ENCODE measurements around the gene TMEM154.

The TMEM154 gene

DNA sequence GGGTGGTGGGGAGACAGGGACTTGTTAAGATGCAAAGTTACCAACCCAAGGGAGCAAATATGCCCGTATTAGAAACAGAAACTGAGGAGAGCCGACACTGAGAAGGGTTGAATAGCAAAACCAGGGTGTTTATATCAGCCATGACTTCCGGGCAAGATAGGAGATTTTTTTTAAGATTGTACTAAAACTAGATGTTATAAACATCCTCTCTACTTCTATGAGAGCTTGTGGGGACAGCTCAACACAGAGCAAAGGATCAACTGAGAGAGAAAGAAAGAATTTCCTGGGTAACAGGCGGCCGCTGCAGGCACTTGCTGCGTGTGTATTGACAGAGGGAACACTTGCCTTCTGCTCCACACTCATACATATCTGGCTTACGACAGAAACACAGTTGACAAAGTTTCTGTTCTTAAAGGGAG, 94.8 kb downstream of the TMEM154 start:
- H3K27me3 ChIP-seq (ENCODE audit: control insufficient read depth, insufficient read depth, low read length, poor library complexity, severe bottlenecking): no peaks in the 10 kb centered on the region
- H3K36me3 ChIP-seq (ENCODE audit: control insufficient read depth, insufficient read depth, low read length): no peaks in the 10 kb centered on the region
- no peak overlapping the region for H3K27ac ChIP-seq (ENCODE audit: insufficient read depth, low read depth, low read length, poor library complexity, severe bottlenecking)
- H3K4me1 ChIP-seq (ENCODE audit: control insufficient read depth, insufficient read depth, low read length): no peaks in the 10 kb centered on the region
- no peaks in the 10 kb centered on the region for H3K9me3 ChIP-seq (ENCODE audit: control insufficient read depth, low read length)
- H3K4me3 ChIP-seq (ENCODE audit: insufficient read depth, low read depth, low read length): no peak overlapping the region
- WGBS, 2 experiments: 89 to 93% methylated on average over 7 of the region's 7 CpGs

DNA sequence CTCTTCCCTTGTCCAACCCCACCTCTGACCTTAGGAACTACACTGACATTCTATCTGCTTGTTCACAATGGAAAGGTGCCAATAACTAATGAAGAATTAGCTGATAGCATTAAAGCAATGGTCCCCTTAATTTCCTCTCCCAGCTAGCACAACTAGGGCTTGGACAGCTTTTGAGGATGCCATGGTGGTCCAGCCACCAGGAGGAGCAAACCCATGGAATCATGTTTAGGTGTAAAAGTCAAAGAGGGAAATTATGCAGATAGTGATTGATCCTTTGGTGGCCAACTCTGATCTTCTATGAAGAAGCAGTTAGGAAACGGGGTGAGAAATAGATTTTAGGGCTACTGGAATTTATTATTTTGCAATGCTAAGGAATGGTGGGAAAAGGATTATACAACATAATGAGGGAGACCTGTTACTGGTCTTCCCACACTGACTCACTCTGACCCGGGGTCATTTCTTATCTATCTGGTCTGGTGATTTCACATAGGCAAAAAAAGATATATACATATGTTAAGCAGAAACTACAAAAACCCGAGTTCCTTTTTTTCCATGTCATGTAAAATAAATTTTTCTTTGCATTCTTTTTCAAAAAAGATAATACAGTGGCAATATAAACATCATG, 98.1 kb downstream of the TMEM154 start:
- H3K27ac ChIP-seq (ENCODE audit: insufficient read depth, low read depth, low read length, poor library complexity, severe bottlenecking): no peak overlapping the region
- H3K4me1 ChIP-seq (ENCODE audit: control insufficient read depth, insufficient read depth, low read length): no peaks in the 10 kb centered on the region
- no peaks in the 10 kb centered on the region for H3K36me3 ChIP-seq (ENCODE audit: control insufficient read depth, insufficient read depth, low read length)
- H3K4me3 ChIP-seq (ENCODE audit: insufficient read depth, low read depth, low read length): no peak overlapping the region
- no peaks in the 10 kb centered on the region for H3K9me3 ChIP-seq (ENCODE audit: control insufficient read depth, low read length)
- 81 to 92% methylated on average over 1 to 2 of the region's 3 CpGs for WGBS, 2 experiments
- no peaks in the 10 kb centered on the region for H3K27me3 ChIP-seq (ENCODE audit: control insufficient read depth, insufficient read depth, low read length, poor library complexity, severe bottlenecking)

DNA sequence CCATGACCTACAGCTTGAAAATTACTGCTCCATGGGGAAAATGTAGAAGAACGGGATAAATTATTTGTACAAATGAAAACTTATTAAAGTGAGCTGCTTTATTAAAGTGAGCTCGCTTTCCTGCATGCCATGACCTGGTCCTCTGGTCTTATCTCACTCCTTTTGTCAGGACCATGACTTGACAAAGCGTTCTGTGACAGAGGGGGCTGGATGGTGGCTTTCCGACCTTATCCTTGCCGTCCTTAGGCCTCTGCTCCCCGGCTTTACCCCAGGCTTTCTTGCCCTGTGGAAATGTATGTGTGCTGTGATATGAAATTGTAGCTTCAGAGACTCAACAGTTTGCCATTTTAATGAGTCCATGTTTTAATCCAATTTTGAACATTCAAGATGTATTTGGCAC, 99.9 kb downstream of the TMEM154 start:
- Histone ChIP-seq H3K9me3 (ENCODE audit: control insufficient read depth, low read length) (no peaks in the 10 kb centered on the region), H3K4me1 (ENCODE audit: control insufficient read depth, insufficient read depth, low read length) (no peaks in the 10 kb centered on the region), H3K4me3 (ENCODE audit: insufficient read depth, low read depth, low read length) (no peak overlapping the region), H3K27ac (ENCODE audit: insufficient read depth, low read depth, low read length, poor library complexity, severe bottlenecking) (no peak overlapping the region), H3K36me3 (ENCODE audit: control insufficient read depth, insufficient read depth, low read length) (no peaks in the 10 kb centered on the region), H3K27me3 (ENCODE audit: control insufficient read depth, insufficient read depth, low read length, poor library complexity, severe bottlenecking) (no peaks in the 10 kb centered on the region)
- WGBS, 2 experiments: 92 to 93% methylated on average over 6 of the region's 6 CpGs

DNA sequence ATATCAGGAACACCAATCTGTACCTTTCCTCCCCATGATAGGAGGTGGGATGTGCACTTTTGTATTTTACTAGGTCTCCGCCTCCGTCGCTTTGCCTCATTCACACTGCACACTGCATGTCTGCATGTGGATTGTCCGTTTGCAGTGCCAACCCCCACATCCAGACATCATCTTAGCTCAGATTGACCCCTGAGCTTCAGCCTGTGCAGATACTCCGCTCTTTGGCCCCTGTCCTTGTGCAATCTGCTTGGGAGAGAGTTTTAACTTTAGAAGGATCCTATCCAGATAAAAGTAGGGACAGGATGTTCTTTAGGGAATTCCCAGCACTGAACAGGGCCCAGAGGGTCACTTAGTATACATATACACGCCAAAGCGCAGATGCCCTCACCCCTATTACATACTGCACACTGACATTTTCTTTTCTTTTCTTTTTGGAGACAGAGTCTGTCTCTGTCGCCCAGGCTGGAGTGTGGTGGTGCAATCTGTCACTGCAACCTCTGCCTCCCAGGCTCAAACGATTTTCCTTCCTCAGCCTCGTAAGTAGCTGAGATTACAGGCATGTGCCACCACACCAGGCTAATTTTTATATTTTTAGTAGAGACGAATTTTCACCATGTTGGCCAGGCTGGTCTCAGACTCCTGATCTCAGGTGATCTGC, 100.6 kb downstream of the TMEM154 start:
- 93 to 94% methylated on average over 11 of the region's 11 CpGs for WGBS, 2 experiments
- Histone ChIP-seq H3K27ac (ENCODE audit: insufficient read depth, low read depth, low read length, poor library complexity, severe bottlenecking) (no peak overlapping the region), H3K4me1 (ENCODE audit: control insufficient read depth, insufficient read depth, low read length) (no peaks in the 10 kb centered on the region), H3K36me3 (ENCODE audit: control insufficient read depth, insufficient read depth, low read length) (no peaks in the 10 kb centered on the region), H3K27me3 (ENCODE audit: control insufficient read depth, insufficient read depth, low read length, poor library complexity, severe bottlenecking) (no peaks in the 10 kb centered on the region), H3K9me3 (ENCODE audit: control insufficient read depth, low read length) (no peaks in the 10 kb centered on the region), H3K4me3 (ENCODE audit: insufficient read depth, low read depth, low read length) (no peak overlapping the region)

DNA sequence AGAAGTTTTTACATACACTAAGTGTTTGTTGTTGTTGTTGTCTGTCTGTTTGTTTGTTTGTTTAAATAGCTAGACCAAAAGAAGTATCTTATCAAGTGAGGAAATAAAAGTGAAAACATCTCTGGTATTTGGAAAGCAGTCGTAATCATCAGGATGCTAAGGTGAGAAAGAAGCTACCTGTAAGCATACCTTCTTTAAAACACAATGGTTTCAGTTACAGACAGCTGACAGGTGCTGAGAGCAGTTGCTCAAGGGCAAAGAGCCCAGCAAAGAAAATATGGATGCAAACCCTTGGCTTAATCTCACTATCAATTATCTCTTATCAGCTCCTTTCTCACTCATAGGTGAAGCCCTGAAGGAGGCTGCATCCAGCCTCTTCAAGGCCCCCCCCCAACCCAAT, 101.1 kb downstream of the TMEM154 start:
- 83 to 86% methylated on average over 1 of the region's 1 CpG for WGBS, 2 experiments
- Histone ChIP-seq H3K27me3 (ENCODE audit: control insufficient read depth, insufficient read depth, low read length, poor library complexity, severe bottlenecking) (no peaks in the 10 kb centered on the region), H3K27ac (ENCODE audit: insufficient read depth, low read depth, low read length, poor library complexity, severe bottlenecking) (no peak overlapping the region)

DNA sequence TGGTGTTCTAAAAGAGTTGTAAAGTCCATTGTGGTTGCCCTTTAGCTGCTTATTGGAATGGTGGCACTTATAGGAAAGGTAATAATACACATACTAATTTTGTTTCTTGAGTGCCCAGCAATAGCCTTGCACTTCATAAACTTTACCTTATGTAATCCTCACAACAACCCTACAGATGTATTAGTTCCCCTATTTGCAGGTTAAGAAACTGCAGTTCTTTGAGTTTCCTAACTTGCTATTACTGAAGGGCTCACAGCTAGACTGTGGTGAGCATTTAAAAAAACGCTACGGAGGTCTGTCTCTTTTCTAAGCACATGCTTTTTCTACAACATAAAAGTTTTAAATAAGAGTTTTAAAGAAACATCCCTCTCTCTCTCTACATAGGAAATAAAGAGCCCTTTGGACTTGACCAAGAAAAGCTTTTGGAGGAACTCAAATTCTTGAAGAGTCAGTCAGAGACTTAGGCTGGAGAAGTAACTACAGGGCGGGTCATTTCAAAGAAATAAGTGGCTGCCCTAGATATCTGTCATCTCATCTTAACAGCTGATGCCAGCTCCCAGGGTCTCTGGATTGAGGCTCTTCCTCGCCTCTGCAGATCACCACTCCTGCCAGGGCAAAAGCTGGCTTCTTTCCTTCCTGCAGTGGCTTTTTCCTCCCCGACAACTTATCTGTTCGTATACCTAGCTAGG, 101.9 kb downstream of the TMEM154 start:
- no peak overlapping the region for H3K27ac ChIP-seq (ENCODE audit: insufficient read depth, low read depth, low read length, poor library complexity, severe bottlenecking)
- WGBS, 2 experiments: 88 to 90% methylated on average over 6 of the region's 6 CpGs
- H3K36me3 ChIP-seq (ENCODE audit: control insufficient read depth, insufficient read depth, low read length): no peaks in the 10 kb centered on the region
- no peaks in the 10 kb centered on the region for H3K9me3 ChIP-seq (ENCODE audit: control insufficient read depth, low read length)
- no peaks in the 10 kb centered on the region for H3K4me1 ChIP-seq (ENCODE audit: control insufficient read depth, insufficient read depth, low read length)
- H3K4me3 ChIP-seq (ENCODE audit: insufficient read depth, low read depth, low read length): no peak overlapping the region
- no peaks in the 10 kb centered on the region for H3K27me3 ChIP-seq (ENCODE audit: control insufficient read depth, insufficient read depth, low read length, poor library complexity, severe bottlenecking)

More for the DNA sequence above, 101.1 kb downstream of the TMEM154 start:
- H3K4me3 ChIP-seq (ENCODE audit: insufficient read depth, low read depth, low read length): no peak overlapping the region
- no peaks in the 10 kb centered on the region for H3K9me3 ChIP-seq (ENCODE audit: control insufficient read depth, low read length)
- H3K4me1 ChIP-seq (ENCODE audit: control insufficient read depth, insufficient read depth, low read length): no peaks in the 10 kb centered on the region
- H3K36me3 ChIP-seq (ENCODE audit: control insufficient read depth, insufficient read depth, low read length): no peaks in the 10 kb centered on the region

DNA sequence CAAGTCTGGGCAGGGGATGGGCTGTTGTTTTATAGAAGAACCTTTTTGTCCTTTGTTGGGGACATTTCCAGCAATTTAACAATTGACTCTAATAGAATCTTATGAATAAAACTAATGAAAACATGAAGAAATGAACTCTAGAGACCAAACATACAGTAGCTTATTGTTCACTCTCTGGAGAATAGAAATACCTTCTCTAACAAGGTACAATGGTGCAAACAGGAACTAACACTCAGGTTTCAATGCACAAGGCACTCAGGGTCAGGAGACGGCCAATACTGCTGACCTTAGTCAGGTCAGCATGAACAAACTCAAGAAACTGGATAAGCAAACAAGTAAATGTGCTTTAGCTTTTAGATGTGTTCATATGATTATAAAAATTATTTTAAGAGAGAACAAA, 104.3 kb downstream of the TMEM154 start:
- 90 to 93% methylated on average over 1 of the region's 1 CpG for WGBS, 2 experiments
- no peaks in the 10 kb centered on the region for H3K36me3 ChIP-seq (ENCODE audit: control insufficient read depth, insufficient read depth, low read length)
- no peak overlapping the region for H3K27ac ChIP-seq (ENCODE audit: insufficient read depth, low read depth, low read length, poor library complexity, severe bottlenecking)
- H3K27me3 ChIP-seq (ENCODE audit: control insufficient read depth, insufficient read depth, low read length, poor library complexity, severe bottlenecking): no peaks in the 10 kb centered on the region
- no peaks in the 10 kb centered on the region for H3K9me3 ChIP-seq (ENCODE audit: control insufficient read depth, low read length)
- no peak overlapping the region for H3K4me3 ChIP-seq (ENCODE audit: insufficient read depth, low read depth, low read length)
- no peaks in the 10 kb centered on the region for H3K4me1 ChIP-seq (ENCODE audit: control insufficient read depth, insufficient read depth, low read length)

DNA sequence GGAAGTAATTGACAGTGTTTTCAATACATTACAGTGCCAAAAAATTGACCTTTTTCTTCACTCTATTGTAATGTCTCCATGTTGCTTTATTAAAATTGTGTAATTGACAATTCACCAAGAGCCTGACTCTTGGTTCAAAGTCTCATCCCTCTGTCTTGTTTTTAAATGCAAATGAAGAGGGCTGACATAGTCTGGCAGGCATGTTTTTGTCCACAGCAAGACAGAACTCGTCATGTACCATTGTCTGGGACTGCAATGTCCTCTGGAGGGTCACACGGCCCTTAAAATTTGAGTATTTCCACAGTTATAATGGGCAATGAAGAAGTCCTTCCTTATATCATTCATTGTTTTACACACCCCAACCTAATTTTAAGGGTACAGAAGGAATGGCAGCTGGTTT, 105.9 kb downstream of the TMEM154 start:
- Histone ChIP-seq H3K27me3 (ENCODE audit: control insufficient read depth, insufficient read depth, low read length, poor library complexity, severe bottlenecking) (no peaks in the 10 kb centered on the region), H3K9me3 (ENCODE audit: control insufficient read depth, low read length) (no peaks in the 10 kb centered on the region), H3K27ac (ENCODE audit: insufficient read depth, low read depth, low read length, poor library complexity, severe bottlenecking) (no peak overlapping the region), H3K36me3 (ENCODE audit: control insufficient read depth, insufficient read depth, low read length) (no peaks in the 10 kb centered on the region), H3K4me1 (ENCODE audit: control insufficient read depth, insufficient read depth, low read length) (no peaks in the 10 kb centered on the region), H3K4me3 (ENCODE audit: insufficient read depth, low read depth, low read length) (no peak overlapping the region)
- 82 to 89% methylated on average over 2 of the region's 2 CpGs for WGBS, 2 experiments

DNA sequence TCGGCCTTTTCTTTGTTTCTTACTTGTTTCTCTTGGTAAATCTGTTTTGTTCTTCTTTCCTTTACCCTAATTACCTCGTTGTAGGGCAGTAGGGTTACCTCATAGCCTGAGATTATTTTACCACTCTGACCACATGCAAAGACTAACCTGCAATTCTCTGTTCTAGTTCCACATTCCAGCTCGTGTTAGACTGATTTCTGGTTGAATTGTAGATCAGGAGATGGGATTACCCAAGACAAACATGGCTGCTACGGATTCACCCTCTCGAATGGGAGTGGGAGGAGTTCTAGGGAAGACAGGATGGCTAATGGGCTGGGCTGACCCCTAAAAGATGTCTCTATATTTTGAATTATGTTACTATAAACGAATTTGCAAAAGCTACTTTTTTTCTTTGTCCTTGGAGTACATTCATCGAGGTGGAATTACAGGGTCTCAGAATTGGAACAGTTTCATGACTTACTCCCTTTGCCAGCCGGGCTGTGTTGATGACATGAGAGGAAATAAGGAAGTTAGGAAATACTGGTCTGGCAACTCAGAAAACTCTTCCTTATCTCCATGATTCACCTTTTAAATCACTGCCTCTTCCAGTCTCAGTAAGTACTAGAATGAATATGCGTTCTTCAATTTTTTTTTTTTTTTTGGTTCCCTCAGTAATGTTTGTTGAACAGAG, 107.2 kb downstream of the TMEM154 start:
- no peak overlapping the region for H3K27ac ChIP-seq (ENCODE audit: insufficient read depth, low read depth, low read length, poor library complexity, severe bottlenecking)

DNA sequence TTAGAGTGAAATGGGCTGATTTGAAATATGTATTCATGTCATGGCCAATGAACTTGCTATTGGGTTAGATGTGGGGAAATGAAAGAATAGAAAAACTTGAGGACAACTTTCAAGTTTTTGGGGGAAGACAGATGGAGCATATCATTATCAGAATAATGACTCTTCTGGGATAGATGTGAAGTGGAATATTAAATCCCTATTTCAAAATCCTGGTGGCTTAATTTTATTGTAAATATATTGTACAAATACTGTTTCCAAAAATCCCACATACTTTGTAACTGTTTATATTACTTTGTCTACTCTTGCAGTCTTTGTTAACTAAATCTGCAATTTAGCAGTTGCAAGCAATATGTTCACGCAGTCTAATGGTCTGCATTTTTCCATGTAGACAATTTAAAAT, 108.0 kb downstream of the TMEM154 start:
- no peaks in the 10 kb centered on the region for H3K9me3 ChIP-seq (ENCODE audit: control insufficient read depth, low read length)
- no peak overlapping the region for H3K4me3 ChIP-seq (ENCODE audit: insufficient read depth, low read depth, low read length)
- H3K4me1 ChIP-seq (ENCODE audit: control insufficient read depth, insufficient read depth, low read length): no peaks in the 10 kb centered on the region
- no peaks in the 10 kb centered on the region for H3K36me3 ChIP-seq (ENCODE audit: control insufficient read depth, insufficient read depth, low read length)
- no peaks in the 10 kb centered on the region for H3K27me3 ChIP-seq (ENCODE audit: control insufficient read depth, insufficient read depth, low read length, poor library complexity, severe bottlenecking)
- H3K27ac ChIP-seq (ENCODE audit: insufficient read depth, low read depth, low read length, poor library complexity, severe bottlenecking): no peak overlapping the region
- no CpG with 5 or more reads among the region's 1 CpG for WGBS, 2 experiments

More for the DNA sequence above, 107.2 kb downstream of the TMEM154 start:
- no peaks in the 10 kb centered on the region for H3K27me3 ChIP-seq (ENCODE audit: control insufficient read depth, insufficient read depth, low read length, poor library complexity, severe bottlenecking)
- no peaks in the 10 kb centered on the region for H3K36me3 ChIP-seq (ENCODE audit: control insufficient read depth, insufficient read depth, low read length)
- no peak overlapping the region for H3K4me3 ChIP-seq (ENCODE audit: insufficient read depth, low read depth, low read length)
- WGBS, 2 experiments: 91 to 93% methylated on average over 8 of the region's 9 CpGs
- no peaks in the 10 kb centered on the region for H3K4me1 ChIP-seq (ENCODE audit: control insufficient read depth, insufficient read depth, low read length)
- H3K9me3 ChIP-seq (ENCODE audit: control insufficient read depth, low read length): no peaks in the 10 kb centered on the region
